Brain microvascular endothelial cell (primary cell): ENCODE measurements around the gene RNF167.

ENCODE experiments used
- DNase-seq: peaks from one replicate; pipeline ENCODE4 v3.0.0-alpha.2; 2020
- H3K27ac ChIP-seq: fragments of 250-450 bp; sonication (Bioruptor Pico); 2 replicates; pipeline ENCODE4 v1.5.1; 2020; ENCODE audit warnings: mild to moderate bottlenecking, moderate library complexity
- H3K27me3 ChIP-seq: fragments of 250-450 bp; sonication (Bioruptor Pico); replicated peaks from 2 replicates; pipeline ENCODE4 v1.5.1; 2020; ENCODE audit warnings: mild to moderate bottlenecking
- H3K36me3 ChIP-seq: fragments of 250-450 bp; sonication (Bioruptor Pico); replicated peaks from 2 replicates; pipeline ENCODE4 v1.5.1; 2020; ENCODE audit warnings: mild to moderate bottlenecking
- H3K4me3 ChIP-seq: 2 replicates; pipeline ENCODE4 v1.5.1; 2011; ENCODE audit warnings: low read depth, mild to moderate bottlenecking, control low read depth, low read length, moderate library complexity
- in situ Hi-C: cut with HindIII; loops from 2 replicates; pipeline ENCODE4 v1.10.0; 2017; ENCODE audit warnings: low sequenced_read_pairs, low pct_ligation_motif_present
- TF ChIP-seq, protein P1 (sequence below): IDR thresholded peaks from 2 replicates; pipeline ENCODE4 v1.5.1; 2011; ENCODE audit warnings: low read depth, mild to moderate bottlenecking, moderate library complexity, low read length, control low read depth, inconsistent platforms; ENCODE audit errors: missing control alignments

Gene RNF167

DNA sequence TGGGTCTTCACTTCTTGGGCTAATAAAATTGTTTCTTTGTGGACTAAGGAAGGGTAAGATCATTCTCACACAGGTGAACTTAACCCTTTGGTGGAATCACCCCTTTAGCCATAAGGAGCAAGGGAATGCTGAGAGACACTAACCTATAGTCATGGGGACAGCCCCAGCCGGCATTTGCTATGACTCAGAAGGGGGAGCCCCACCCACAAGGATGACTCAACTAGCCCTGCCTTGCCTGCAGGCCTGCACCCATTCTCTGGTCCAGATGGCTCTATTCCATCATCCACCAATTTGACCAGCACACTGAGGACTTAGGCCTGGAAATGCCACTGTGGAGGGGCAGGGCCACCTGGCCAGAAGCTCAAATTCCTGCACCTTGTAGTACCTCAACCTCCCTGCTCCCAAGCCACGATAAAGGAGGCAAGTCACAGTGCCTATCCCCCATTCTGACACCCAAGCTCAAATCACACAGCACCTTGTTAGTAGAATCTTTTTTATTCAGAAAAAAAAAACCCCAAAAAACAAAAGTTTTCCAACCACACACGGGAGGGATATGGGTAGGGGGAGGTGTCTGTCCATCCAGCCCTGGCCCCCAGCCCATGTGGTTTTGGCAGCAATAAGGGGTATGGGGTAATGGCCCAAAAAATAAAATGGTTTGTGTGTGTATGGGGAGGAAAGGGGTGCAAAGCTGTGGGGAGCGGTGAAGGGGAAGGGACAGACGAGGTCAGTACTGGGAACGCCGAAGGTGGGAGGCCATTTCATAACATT is 5.3 kb downstream of the RNF167 start:
- Histone ChIP-seq H3K4me3 (peak overlapping the region; percentile 99), H3K27me3 (no peaks in the 10 kb centered on the region), H3K36me3 (peaks cover 57% of the 10 kb centered on the region), H3K27ac (peak overlapping the region; percentile 87)
- in situ Hi-C loops, result no loop called here
- peak; percentile 90 for DNase-seq
- TF ChIP-seq, protein P1, sequence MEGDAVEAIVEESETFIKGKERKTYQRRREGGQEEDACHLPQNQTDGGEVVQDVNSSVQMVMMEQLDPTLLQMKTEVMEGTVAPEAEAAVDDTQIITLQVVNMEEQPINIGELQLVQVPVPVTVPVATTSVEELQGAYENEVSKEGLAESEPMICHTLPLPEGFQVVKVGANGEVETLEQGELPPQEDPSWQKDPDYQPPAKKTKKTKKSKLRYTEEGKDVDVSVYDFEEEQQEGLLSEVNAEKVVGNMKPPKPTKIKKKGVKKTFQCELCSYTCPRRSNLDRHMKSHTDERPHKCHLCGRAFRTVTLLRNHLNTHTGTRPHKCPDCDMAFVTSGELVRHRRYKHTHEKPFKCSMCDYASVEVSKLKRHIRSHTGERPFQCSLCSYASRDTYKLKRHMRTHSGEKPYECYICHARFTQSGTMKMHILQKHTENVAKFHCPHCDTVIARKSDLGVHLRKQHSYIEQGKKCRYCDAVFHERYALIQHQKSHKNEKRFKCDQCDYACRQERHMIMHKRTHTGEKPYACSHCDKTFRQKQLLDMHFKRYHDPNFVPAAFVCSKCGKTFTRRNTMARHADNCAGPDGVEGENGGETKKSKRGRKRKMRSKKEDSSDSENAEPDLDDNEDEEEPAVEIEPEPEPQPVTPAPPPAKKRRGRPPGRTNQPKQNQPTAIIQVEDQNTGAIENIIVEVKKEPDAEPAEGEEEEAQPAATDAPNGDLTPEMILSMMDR, result no peak

DNA sequence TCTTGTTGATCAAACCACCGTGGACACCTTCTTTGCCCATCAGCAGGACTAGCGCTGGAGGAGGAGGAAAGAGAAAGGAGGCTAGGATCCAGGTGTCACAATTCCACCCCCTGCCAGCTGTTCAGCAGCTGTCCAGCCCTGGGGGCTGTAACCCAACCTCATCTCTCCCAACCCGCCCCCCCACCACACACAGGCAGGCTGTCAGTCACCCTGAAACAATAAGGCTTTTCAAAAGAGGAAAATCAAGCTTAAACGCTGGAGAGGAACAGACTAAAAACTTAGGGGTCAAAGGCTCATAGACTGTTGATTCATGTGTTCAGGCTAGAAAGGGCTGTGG is 5.8 kb downstream of the RNF167 start:
- Histone ChIP-seq H3K27ac (peak overlapping the region; percentile 87), H3K4me3 (peak overlapping the region; percentile 99), H3K27me3 (no peaks in the 10 kb centered on the region), H3K36me3 (peaks cover 57% of the 10 kb centered on the region)
- TF ChIP-seq, protein P1, result no peak
- DNase-seq, result no peak
- in situ Hi-C loops, result no loop called here

DNA sequence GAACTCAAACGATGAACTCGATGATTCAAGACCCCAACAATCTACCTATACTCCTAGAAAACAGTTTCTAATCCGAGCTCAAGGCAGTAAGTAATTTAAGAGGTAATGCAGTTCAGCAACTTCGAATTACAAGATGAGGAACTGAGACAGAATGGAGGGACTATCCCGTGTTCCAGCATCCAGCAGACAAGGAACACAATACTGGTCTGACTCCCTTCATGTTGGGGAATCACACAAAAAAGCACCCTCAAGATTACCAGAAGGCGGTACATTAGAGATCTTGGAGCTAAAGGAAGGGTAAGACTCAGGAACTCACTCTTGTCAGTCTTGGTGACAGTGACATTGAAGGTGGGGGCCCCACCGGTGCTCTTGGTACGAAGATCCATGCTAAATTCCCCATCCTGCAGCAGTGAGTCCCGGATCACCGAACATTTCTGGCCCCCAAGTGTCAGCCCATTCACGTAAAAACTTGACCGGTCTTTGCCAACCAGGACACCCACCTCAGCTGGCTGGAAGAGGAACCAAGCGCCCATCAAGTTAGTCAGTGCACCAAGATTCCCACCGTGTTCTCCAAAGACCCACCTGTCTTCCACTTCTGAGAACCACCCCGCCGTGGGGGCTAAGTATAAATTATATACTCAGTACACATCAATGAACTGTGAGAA is 6.4 kb downstream of the RNF167 start:
- Histone ChIP-seq H3K36me3 (peaks cover 57% of the 10 kb centered on the region), H3K27me3 (no peaks in the 10 kb centered on the region), H3K27ac (peak overlapping the region; percentile 44), H3K4me3 (peak overlapping the region; percentile 99)
- in situ Hi-C loops, result no loop called here
- DNase-seq, result no peak
- TF ChIP-seq, protein P1, result no peak

DNA sequence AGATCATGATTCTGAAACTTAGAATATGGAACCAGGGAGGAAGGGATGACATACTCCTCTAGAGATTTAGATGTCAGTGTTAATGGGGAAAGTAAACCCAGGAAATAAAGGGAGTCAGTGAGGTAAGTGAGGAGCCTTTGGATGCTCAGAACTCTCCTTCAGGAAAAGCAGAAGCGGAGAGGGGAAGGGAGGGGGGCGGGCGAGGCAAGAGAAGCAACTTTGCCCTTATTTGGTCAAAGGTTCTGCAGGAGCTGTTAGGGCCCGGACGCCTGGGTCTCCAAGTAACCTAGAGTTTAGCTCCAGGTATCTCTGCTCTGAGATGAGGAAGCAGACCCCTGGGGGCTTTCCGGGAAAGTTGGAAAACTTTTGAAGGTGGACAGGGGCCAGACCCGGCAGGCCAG is 6.9 kb downstream of the RNF167 start:
- Histone ChIP-seq H3K27ac (peak overlapping the region; percentile 44), H3K36me3 (peaks cover 57% of the 10 kb centered on the region), H3K27me3 (no peaks in the 10 kb centered on the region), H3K4me3 (peak overlapping the region; percentile 99)
- no peak for DNase-seq
- in situ Hi-C loops, result no loop called here
- TF ChIP-seq, protein P1, result no peak

DNA sequence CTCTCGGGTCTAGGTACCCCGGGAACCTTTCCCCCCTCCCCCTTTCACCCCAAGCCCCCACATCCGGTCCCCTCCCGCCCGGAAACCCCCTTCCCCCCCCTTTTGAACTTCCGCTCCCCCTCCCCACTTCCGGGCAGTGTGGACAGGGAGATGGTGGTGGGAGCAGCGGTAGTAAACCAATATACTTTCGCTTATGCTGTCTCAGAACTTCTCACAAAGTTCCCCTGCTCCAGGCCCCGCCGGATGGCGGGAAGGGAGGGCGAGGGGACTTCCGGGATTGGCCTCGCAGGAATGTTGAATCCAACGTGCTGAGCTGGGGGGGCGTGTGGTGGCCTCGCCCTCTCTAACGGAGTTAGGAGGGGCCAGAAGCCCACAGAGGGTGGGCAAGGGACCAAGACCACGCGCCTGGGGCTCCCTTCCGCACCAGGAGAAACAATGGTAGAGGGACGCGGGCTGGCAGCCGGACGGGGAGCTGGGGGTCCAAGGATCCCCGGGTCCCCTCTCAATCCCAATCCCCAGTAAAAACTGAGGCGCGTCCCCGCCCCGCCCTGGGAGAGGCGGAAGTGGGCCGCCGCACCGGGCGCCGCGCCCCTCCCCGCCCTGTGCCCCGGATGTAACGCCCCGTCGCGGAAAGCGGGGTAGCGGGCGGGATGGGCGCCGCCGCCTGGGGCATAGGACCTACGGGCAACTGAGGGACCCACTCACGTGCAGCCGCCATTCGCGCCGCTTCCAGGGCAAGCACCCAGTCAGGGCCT is 7.5 kb downstream of the RNF167 start:
- peak overlapping the region; percentile 88 for H3K27ac ChIP-seq
- TF ChIP-seq, protein P1, result no peak
- in situ Hi-C loops, result no loop called here
- peaks cover 55% of the 10 kb centered on the region for H3K36me3 ChIP-seq
- H3K27me3 ChIP-seq, result no peaks in the 10 kb centered on the region
- peak; percentile 29 for DNase-seq
- peak overlapping the region; percentile 99 for H3K4me3 ChIP-seq
